Loucy (cell line): Measurements from ENCODE around the gene NXNL1.

Source experiments
- CTCF ChIP-seq: fragments of 200-600 bp; sonication (generic); conservative IDR thresholded peaks from 2 replicates; pipeline ENCODE4 v1.5.1; 2014; ENCODE audit warnings: mild to moderate bottlenecking, antibody characterized with exemption, low read length
- EZH2phosphoT487 ChIP-seq: fragments of 200-600 bp; IDR thresholded peaks from 2 replicates; pipeline ENCODE4 v1.6.1; 2018; ENCODE audit warnings: antibody characterized with exemption, mild to moderate bottlenecking, moderate library complexity, borderline replicate concordance

GRCh38 chr19:17495639-17496296 lies 35.0 kb upstream of the NXNL1 start:
- TF ChIP-seq CTCF (no peak), EZH2phosphoT487 (no peak)
